Head of caudate nucleus (tissue), 42 donors: ENCODE results near the gene NAPSA.

Source experiments
- DNase-seq, 42 donors: peaks; one replicate each; pipeline versions ENCODE4 v3.0.0 to v3.0.0-alpha.2; 2020 to 2021; ENCODE audit warnings: mixed read lengths in 7 of 42
- intact Hi-C: fragments of 100-400 bp; cut with DNase I; formaldehyde crosslinking; loops from one replicate; pipeline ENCODE4 v1.15.0; 2022

The NAPSA gene

GRCh38 chr19:50325310-50326100 is 39.9 kb downstream of the NAPSA start:
- intact Hi-C loops, result loop anchor here (5.0 kb wide), 1 partner anchor 123 kb away; the partner anchor contains the start of gene MYH14
- DNase-seq, result peak in 40 of 42 donors; percentile 50 to 89 (median 75)

GRCh38 chr19:50324331-50324730 is 41.1 kb downstream of the NAPSA start:
- intact Hi-C loops, result no loop called here
- DNase-seq, result no peak

GRCh38 chr19:50323782-50324133 is 41.7 kb downstream of the NAPSA start:
- DNase-seq, result no peak
- intact Hi-C loops, result no loop called here

GRCh38 chr19:50322931-50323781 is 42.3 kb downstream of the NAPSA start:
- DNase-seq, result peak in 1 of 42 donors; percentile 13
- intact Hi-C loops, result no loop called here

GRCh38 chr19:50322234-50322633 is 43.2 kb downstream of the NAPSA start:
- DNase-seq, result no peak
- intact Hi-C loops, result no loop called here

- intact Hi-C loops, result no loop called here
Observed at GRCh38 chr19:50321831-50322230, 43.6 kb downstream of the NAPSA start.

GRCh38 chr19:50320596-50320995 is 44.8 kb downstream of the NAPSA start:
- no peak for DNase-seq
- intact Hi-C loops, result no loop called here

More at GRCh38 chr19:50321831-50322230, 43.6 kb downstream of the NAPSA start:
- DNase-seq, result no peak

- no peak for DNase-seq
Observed at GRCh38 chr19:50320051-50320450, 45.4 kb downstream of the NAPSA start.

GRCh38 chr19:50319156-50319555 is 46.3 kb downstream of the NAPSA start:
- DNase-seq, result no peak
- intact Hi-C loops, result no loop called here

More at GRCh38 chr19:50320051-50320450, 45.4 kb downstream of the NAPSA start:
- intact Hi-C loops, result no loop called here

- intact Hi-C loops, result no loop called here
- no peak for DNase-seq
Observed at GRCh38 chr19:50318438-50318837, 47.0 kb downstream of the NAPSA start.

- intact Hi-C loops, result no loop called here
- no peak for DNase-seq
Observed at GRCh38 chr19:50317115-50317514, 48.3 kb downstream of the NAPSA start.

GRCh38 chr19:50315773-50316448 is 49.5 kb downstream of the NAPSA start:
- peak in 31 of 42 donors; percentile 38 to 81 (median 57) for DNase-seq
- intact Hi-C loops, result no loop called here

- intact Hi-C loops, result no loop called here
- peak in 1 of 42 donors; percentile 8 for DNase-seq
Observed at GRCh38 chr19:50314724-50315708, 50.4 kb downstream of the NAPSA start.

- intact Hi-C loops, result no loop called here
- peak in 5 of 42 donors; percentile 17 to 57 (median 42) for DNase-seq
Observed at GRCh38 chr19:50313812-50314536, 51.5 kb downstream of the NAPSA start.

GRCh38 chr19:50312967-50313811 is 52.2 kb downstream of the NAPSA start:
- peak in 1 of 42 donors; percentile 26 for DNase-seq
- intact Hi-C loops, result no loop called here

- intact Hi-C loops, result no loop called here
- DNase-seq, result peak in 29 of 42 donors; percentile 34 to 78 (median 59)
Observed at GRCh38 chr19:50311723-50312635, 53.5 kb downstream of the NAPSA start.
